Activated CD8-positive, alpha-beta memory T cell treated with anti-CD3 and anti-CD28 coated beads, Interleukin-2, amount 10 ng/mL, durations not matched to agents 7 days and 5 days (primary cell): Measurements from ENCODE around the gene ZNFX1. TPM values are rescaled to one million over a fixed set of nuclear protein-coding genes. Genes with fewer than 3 reads are reported as not detected.
"Not testable (repeated sequence)": the region's sequence is repeated elsewhere in the genome, so short reads cannot be mapped to it uniquely, and the experiment has no call there.

Experiments
- ATAC-seq: fragments of 150-1000 bp; cut with Tn5 transposase; one replicate; pipeline ENCODE4 v1.10.0; 2021; ENCODE audit warnings: moderate library complexity
- CTCF ChIA-PET: fragments of 350-600 bp; sonication (Branson Sonifier 250); formaldehyde crosslinking; loops from one replicate; lab custom pipeline; 2021; ENCODE audit warnings: antibody characterized with exemption; lab: Charles Lee
- DNase-seq: peaks from one replicate; pipeline ENCODE4 v3.0.0-alpha.2; 2020
- H3K27ac Mint-ChIP-seq: one replicate; pipeline ENCODE4 v1.8.0; 2021; ENCODE audit warnings: mild to moderate bottlenecking, mixed read lengths
- H3K27me3 Mint-ChIP-seq: one replicate; pipeline ENCODE4 v1.8.0; 2021; ENCODE audit warnings: mixed read lengths
- H3K36me3 Mint-ChIP-seq: one replicate; pipeline ENCODE4 v1.8.0; 2021; ENCODE audit warnings: mild to moderate bottlenecking, mixed read lengths
- H3K4me1 Mint-ChIP-seq: one replicate; pipeline ENCODE4 v1.8.0; 2021; ENCODE audit warnings: mixed read lengths
- H3K4me3 Mint-ChIP-seq: one replicate; pipeline ENCODE4 v1.8.0; 2021; ENCODE audit warnings: mild to moderate bottlenecking, moderate library complexity, mixed read lengths
- H3K9me3 Mint-ChIP-seq: one replicate; pipeline ENCODE4 v1.8.0; 2022; ENCODE audit warnings: low read depth, mixed read lengths
- total RNA-seq, 2 experiments: library from RNA; stranded (reverse); gene quantifications; one replicate each; pipeline ENCODE4 v1.2.3, GENCODE V29; 2021

The ZNFX1 gene
- total RNA-seq, 2 experiments from 2014 or later = 69.2 to 88.6 TPM

DNA sequence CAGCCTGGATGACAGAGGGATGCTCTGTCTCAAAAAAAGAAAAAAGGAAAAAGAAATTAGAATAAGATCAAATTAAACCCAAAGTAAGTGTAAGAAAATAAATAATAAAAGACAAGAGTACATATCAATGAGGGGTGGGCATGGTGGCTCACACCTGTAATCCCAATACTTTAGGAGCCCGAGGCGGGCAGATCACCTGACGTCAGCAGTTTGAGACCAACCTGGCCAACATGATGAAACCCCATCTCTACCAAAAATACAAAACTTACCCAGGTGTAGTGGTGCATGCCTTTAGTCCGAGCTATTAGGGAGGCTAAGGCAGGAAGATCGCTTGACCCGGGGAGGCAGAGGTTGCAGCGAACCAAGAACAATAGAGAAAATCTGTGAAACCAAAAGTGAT, 74.8 kb downstream of the ZNFX1 start:
- CTCF ChIA-PET = interaction anchor here (1.6 kb wide), 1 partner anchor 13 kb away, joined by 6 read pairs; no protein-coding TSS in a partner anchor
- no peaks in the 10 kb centered on the region for H3K36me3 Mint-ChIP-seq
- no peaks in the 10 kb centered on the region for H3K4me1 Mint-ChIP-seq
- ATAC-seq (no peak), DNase-seq (no peak)
- H3K9me3 Mint-ChIP-seq = peaks cover 2% of the 10 kb centered on the region
- H3K4me3 Mint-ChIP-seq = no peak overlapping the region
- H3K27me3 Mint-ChIP-seq = peaks cover 5% of the 10 kb centered on the region
- no peak overlapping the region for H3K27ac Mint-ChIP-seq

- no peak overlapping the region for H3K4me3 Mint-ChIP-seq
- no peak overlapping the region for H3K27ac Mint-ChIP-seq
- DNase-seq (no peak), ATAC-seq (no peak)
- peaks cover 5% of the 10 kb centered on the region for H3K27me3 Mint-ChIP-seq
- H3K4me1 Mint-ChIP-seq = no peaks in the 10 kb centered on the region
- CTCF ChIA-PET = interaction anchor here (1.0 kb wide), 2 partner anchors 67 to 130 kb away, joined by 3 read pairs; no protein-coding TSS in a partner anchor
- no peaks in the 10 kb centered on the region for H3K36me3 Mint-ChIP-seq
- H3K9me3 Mint-ChIP-seq = peaks cover 2% of the 10 kb centered on the region
Observed at GRCh38 chr20:49199729-49200293, 78.0 kb downstream of the ZNFX1 start.

DNA sequence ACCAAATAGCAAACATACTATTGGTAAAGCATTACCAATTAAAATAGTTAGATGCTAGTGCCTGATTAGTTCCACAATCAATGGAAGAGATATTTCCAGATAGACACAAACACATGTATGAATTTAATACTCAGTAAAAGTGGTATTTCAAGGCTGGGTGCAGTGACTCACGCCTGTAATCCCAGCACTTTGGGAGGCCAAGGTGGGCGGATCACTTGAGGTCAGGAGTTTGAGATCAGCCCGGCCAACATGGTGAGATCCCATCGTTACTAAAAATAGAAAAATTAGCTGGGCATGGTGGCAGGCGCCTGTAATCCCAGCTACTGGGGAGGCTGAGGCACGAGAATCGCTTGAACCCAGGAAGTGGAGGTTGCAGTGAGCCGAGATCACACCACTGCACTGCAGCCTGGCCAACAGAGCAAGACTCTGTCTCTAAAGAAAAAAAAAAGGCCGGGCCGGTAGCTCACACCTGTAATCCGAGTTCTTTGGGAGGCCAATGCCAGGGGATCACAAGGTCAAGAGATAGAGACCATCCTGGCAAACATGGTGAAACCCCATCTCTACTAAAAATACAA, 84.8 kb downstream of the ZNFX1 start:
- H3K27me3 Mint-ChIP-seq, H3K4me1 Mint-ChIP-seq, ATAC-seq, H3K4me3 Mint-ChIP-seq, DNase-seq, H3K27ac Mint-ChIP-seq, H3K9me3 Mint-ChIP-seq, H3K36me3 Mint-ChIP-seq: not testable (repeated sequence)
- CTCF ChIA-PET = interaction anchor here (1.0 to 1.1 kb wide), 2 partner anchors 14 to 22 kb away, joined by 3 to 4 read pairs; no protein-coding TSS in a partner anchor

Other genes with a start within 250 kb of the ZNFX1 start
- 100 to 1,000 TPM in 1 of 2 experiments, 10 to 100 TPM in 1; 93.1 to 111 TPM for gene CSE1L, start 231.7 kb downstream of the ZNFX1 start, total RNA-seq
- gene STAU1, start 89.7 kb downstream of the ZNFX1 start, total RNA-seq = 10 to 100 TPM; 56.2 to 66.8 TPM
- gene DDX27, start 58.6 kb downstream of the ZNFX1 start, total RNA-seq = 10 to 100 TPM; 40.5 to 52.7 TPM
- under 1 TPM in 1 of 2 experiments, not detected in 1; 0.05 TPM for gene KCNB1, start 204.6 kb upstream of the ZNFX1 start, total RNA-seq